Measurements from ENCODE around the gene PIAS3.

PIAS3 gene

GRCh38 chr1:145858901-145859490 is at the start of gene PIAS3:
TSS of gene PIAS3 (minus strand) at chr1:145859081. CDS start at chr1:145858990, 91 bp downstream.
- DNase-seq (ENCODE audit: low read depth) = peak; percentile 70

GRCh38 chr1:145908653-145909052 is 49.8 kb upstream of the PIAS3 start:
- no peak for DNase-seq (ENCODE audit: low read depth)

GRCh38 chr1:145906954-145907753 is 48.3 kb upstream of the PIAS3 start:
- DNase-seq (ENCODE audit: low read depth) = no peak

- DNase-seq (ENCODE audit: low read depth) = no peak
Observed at GRCh38 chr1:145901312-145902021, 42.6 kb upstream of the PIAS3 start.

GRCh38 chr1:145898756-145899155 is 39.9 kb upstream of the PIAS3 start:
- no peak for DNase-seq (ENCODE audit: low read depth)

GRCh38 chr1:145897969-145898368 is 39.1 kb upstream of the PIAS3 start:
- DNase-seq (ENCODE audit: low read depth) = no peak

GRCh38 chr1:145895471-145895870 is 36.6 kb upstream of the PIAS3 start:
- DNase-seq (ENCODE audit: low read depth) = no peak

GRCh38 chr1:145893306-145894055 is 34.6 kb upstream of the PIAS3 start:
- no peak for DNase-seq (ENCODE audit: low read depth)

- no peak for DNase-seq (ENCODE audit: low read depth)
Observed at GRCh38 chr1:145892486-145893087, 33.7 kb upstream of the PIAS3 start.

- peak; percentile 42 for DNase-seq (ENCODE audit: low read depth)
Observed at GRCh38 chr1:145891587-145892485, 33.0 kb upstream of the PIAS3 start.

GRCh38 chr1:145891143-145891542 is 32.3 kb upstream of the PIAS3 start:
- DNase-seq (ENCODE audit: low read depth) = no peak

- DNase-seq (ENCODE audit: low read depth) = no peak
Observed at GRCh38 chr1:145889722-145890121, 30.8 kb upstream of the PIAS3 start.

- no peak for DNase-seq (ENCODE audit: low read depth)
Observed at GRCh38 chr1:145887631-145888030, 28.8 kb upstream of the PIAS3 start.

GRCh38 chr1:145886816-145887215 is 27.9 kb upstream of the PIAS3 start:
- no peak for DNase-seq (ENCODE audit: low read depth)

- DNase-seq (ENCODE audit: low read depth) = no peak
Observed at GRCh38 chr1:145886390-145886789, 27.5 kb upstream of the PIAS3 start.

- peak; percentile 80 for DNase-seq (ENCODE audit: low read depth)
Observed at GRCh38 chr1:145885738-145886287, 26.9 kb upstream of the PIAS3 start, which contains the start of gene ANKRD35. TSS of gene ANKRD35 (minus strand) at chr1:145885866. CDS start at chr1:145885758, 108 bp downstream.

- no peak for DNase-seq (ENCODE audit: low read depth)
Observed at GRCh38 chr1:145884675-145885074, 25.8 kb upstream of the PIAS3 start.

GRCh38 chr1:145879775-145880174 is 20.9 kb upstream of the PIAS3 start:
- no peak for DNase-seq (ENCODE audit: low read depth)

GRCh38 chr1:145878724-145879123 is 19.8 kb upstream of the PIAS3 start:
- DNase-seq (ENCODE audit: low read depth) = no peak

GRCh38 chr1:145877923-145878486 is 19.1 kb upstream of the PIAS3 start:
- no peak for DNase-seq (ENCODE audit: low read depth)
